Measurements from ENCODE around the gene ENO2.
"Not testable (repeated sequence)": the region's sequence is repeated elsewhere in the genome, so short reads cannot be mapped to it uniquely, and the experiment has no call there.

Gene ENO2

DNA sequence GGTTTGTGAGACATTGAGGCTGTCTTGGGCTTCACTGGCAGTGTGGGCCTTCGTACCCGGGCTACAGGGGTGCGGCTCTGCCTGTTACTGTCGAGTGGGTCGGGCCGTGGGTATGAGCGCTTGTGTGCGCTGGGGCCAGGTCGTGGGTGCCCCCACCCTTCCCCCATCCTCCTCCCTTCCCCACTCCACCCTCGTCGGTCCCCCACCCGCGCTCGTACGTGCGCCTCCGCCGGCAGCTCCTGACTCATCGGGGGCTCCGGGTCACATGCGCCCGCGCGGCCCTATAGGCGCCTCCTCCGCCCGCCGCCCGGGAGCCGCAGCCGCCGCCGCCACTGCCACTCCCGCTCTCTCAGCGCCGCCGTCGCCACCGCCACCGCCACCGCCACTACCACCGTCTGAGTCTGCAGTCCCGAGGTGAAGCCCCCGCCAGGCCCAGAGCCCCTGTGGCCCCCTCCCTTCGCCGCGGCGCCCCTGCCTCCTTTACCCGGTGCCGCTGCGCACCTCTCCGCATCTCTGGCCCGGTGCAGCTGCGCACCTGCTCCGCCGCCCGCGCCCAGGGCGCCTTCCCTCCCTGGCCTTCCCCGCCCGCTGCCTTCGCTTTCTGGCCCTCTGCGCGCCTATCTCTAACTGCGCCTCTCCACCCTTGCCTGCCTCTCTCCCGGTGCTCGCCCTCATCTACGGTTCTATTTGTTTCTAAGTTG lies at the start of gene ENO2:
Gene ENO2 (plus strand): TSS at position 335 of the 701 bp plus-strand sequence. CDS start 1,253 bp downstream, outside the sequence.
- DNase-seq = no peak
- in situ Hi-C loops (cut with MboI; ENCODE audit: low pct_unique_long_range_greater_than_20kb, low sequenced_read_pairs) = no loop called here

DNA sequence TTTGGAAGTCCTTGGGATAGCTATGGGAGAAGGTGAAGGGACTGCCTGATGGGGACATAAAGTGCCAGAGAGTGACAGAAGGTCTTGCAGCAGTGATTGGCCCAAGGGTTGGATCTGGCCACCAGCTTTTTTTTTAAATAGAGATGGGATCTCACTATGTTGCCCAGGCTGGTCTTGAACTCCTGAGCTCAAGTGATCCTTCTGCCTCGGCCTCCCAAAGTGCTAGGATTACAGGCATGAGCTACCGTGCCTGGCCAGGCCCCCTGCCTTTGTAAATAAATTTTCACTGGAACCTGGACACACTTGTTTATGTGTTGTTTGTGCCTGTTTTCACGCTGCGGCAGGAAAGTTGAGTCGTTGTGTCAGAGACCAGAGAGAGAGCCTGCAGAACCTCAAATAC lies 49.1 kb upstream of the ENO2 start:
- in situ Hi-C loops (cut with MboI; ENCODE audit: low pct_unique_long_range_greater_than_20kb, low sequenced_read_pairs) = not testable (repeated sequence)

DNA sequence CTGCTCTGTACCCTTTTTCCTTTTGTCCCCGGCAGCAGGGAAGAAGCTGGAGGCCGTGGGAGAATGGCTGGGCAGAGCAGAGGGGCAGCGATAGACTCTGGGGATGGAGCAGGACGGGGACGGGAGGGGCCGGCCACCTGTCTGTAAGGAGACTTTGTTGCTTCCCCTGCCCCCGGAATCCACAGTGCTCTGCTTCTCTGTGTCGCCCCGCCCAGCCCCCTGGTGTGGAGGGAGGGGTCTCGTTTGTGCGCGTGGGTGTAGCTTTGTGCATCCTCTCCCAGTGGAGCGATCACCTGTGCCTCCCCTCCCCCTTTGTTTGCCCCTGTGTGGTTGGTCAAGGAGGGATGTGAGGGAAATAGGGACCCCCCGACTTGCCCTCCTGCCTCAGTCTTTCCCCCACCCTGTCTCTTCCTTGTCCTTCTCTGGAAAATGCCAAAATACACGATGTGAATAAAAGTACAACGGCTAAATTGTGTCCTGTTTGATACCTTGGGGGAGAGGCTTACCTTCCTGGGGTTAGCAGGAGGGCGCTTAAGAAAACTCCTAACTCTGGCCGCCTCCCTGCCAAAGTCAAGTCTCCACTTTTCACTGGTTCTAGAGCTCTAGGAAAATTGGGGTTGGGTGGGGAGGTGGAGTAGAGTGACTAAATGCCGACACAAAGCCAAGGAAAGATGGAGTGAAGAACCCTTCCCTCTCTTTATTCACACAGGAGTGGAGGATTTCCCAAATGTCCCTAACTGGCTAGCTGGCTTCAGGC lies 48.0 kb upstream of the ENO2 start:
- DNase-seq = no peak
- in situ Hi-C loops (cut with MboI; ENCODE audit: low pct_unique_long_range_greater_than_20kb, low sequenced_read_pairs) = no loop called here

More for the DNA sequence above, 49.1 kb upstream of the ENO2 start:
- not testable (repeated sequence) for DNase-seq

DNA sequence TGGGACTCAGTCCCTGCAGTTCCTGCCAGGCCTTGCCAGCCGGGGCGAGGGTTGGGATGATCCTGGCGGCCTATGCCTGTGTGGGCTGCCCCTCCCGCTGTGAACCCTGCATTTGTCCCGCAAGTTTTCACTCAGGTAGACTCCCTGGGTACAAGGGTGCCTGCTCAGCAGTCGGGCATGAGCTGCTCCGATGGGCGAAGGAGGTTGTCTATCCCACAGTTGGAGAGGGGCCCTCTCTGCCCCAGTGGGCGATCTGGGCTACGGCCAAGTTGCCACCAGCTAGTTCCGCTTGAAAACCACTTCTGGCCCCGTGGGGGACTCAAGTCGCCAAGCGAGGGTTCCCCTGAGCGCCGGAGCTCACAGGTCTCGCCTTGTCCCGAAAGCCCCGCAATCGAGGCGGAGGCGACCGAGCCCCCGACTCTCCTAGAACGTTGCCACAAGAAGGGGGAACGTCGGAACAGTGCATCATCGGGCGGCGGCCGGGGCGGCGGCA lies 47.4 kb upstream of the ENO2 start:
- DNase-seq = peak; percentile 61
- in situ Hi-C loops (cut with MboI; ENCODE audit: low pct_unique_long_range_greater_than_20kb, low sequenced_read_pairs) = no loop called here

DNA sequence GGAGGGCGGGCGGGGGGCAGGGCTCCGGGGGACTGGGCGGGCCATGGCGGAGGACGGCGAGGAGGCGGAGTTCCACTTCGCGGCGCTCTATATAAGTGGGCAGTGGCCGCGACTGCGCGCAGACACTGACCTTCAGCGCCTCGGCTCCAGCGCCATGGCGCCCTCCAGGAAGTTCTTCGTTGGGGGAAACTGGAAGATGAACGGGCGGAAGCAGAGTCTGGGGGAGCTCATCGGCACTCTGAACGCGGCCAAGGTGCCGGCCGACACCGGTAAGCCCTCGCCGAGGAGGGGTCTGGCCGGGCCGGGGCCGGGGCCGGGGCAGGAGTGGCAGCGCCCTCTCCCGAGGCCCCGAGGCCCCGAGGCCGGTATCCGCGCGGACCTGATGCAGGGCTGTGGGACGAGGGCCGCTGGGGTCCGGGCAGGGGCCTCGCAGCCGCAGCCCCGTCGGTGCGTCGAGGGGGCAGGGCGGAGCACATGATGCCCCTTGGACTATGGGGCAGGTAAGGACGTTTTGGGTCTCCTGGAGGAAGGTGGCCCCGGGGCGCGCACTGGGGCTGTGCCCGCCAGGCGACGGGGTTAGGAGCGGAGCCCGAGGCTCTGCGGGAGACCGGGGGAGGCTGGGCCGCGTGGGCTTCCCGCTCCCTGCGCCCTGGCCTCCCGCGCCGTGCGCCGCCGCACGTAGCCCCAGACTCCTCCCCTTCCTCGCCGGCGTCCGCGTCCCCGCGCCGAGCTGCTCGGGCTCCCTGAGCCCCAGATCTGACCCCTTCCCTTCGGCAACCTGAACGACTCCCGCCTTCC lies 46.8 kb upstream of the ENO2 start, which contains the start of gene TPI1:
Gene TPI1 (plus strand): TSS at position 119 of the 798 bp plus-strand sequence. CDS start 36 bp downstream, at position 155.
- in situ Hi-C loops (cut with MboI; ENCODE audit: low pct_unique_long_range_greater_than_20kb, low sequenced_read_pairs) = no loop called here
- DNase-seq = peak; percentile 78

DNA sequence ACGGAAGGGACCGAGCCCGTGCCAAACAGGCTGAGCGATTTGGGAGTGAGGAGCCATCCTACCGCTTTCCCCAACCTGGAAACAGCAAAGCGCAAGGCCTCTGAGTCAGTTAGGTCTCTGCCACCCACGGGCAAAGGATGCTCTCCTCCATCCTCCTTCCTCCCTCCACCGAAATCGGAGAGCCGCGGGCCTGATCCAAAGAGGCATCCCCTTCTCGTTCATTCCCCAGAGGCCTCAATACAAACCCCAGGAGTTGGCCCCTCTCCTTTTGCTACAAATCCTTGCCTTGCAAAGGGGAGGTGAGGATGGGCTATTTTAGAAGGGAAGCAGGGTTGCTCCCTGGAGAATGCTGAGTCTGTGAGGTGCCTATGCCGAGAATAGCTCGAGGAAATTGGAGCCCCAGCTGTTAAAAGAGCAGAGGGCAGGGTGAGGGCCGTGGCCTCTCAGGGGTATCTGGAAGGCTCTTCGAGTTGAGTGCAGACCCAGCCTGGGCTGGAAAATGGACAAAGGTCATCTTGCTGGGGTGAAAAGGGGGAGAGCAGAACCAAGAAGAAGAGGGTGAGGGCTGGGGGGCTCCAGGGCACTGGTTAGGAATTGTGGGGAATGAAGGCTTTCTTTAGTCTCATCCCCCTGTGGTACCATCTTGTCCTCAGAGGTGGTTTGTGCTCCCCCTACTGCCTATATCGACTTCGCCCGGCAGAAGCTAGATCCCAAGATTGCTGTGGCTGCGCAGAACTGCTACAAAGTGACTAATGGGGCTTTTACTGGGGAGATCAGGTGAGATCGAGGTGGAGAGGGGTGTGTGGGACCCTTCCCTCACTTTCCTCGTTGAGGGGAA lies 46.0 kb upstream of the ENO2 start:
- DNase-seq = no peak
- in situ Hi-C loops (cut with MboI; ENCODE audit: low pct_unique_long_range_greater_than_20kb, low sequenced_read_pairs) = no loop called here

DNA sequence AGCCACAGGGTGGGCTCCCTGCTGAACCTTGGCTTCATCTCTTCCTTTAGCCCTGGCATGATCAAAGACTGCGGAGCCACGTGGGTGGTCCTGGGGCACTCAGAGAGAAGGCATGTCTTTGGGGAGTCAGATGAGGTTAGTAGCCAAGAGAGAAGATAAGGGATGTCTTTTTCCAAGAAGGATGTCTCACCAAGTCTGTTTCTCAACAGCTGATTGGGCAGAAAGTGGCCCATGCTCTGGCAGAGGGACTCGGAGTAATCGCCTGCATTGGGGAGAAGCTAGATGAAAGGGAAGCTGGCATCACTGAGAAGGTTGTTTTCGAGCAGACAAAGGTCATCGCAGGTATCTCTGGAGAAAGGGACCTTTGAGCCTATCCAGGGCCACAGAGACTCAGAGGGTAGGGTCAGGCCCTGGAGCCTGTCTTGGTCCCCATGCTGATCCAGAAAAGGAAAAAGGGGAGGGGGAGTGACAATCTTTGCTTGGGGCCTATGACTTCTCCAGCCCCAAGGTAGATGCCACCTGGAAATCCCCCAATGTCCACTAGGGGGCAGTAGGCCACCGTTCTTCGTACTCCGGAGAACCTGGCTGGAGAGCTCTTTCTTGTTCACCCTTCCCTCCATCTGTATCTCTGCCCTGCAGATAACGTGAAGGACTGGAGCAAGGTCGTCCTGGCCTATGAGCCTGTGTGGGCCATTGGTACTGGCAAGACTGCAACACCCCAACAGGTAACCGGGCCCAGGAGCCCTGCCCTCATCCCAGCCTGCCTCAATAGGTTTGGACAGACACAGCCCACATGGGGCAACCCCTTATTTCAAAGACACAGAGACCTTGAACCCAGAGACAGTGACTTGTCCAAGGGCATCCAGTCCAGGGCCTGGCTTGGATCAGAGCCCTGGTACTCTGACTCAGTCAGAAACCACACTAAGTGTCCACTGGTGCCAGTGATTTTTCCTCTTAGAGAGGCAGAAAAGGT lies 45.0 kb upstream of the ENO2 start:
- in situ Hi-C loops (cut with MboI; ENCODE audit: low pct_unique_long_range_greater_than_20kb, low sequenced_read_pairs) = no loop called here
- peak; percentile 90 for DNase-seq

DNA sequence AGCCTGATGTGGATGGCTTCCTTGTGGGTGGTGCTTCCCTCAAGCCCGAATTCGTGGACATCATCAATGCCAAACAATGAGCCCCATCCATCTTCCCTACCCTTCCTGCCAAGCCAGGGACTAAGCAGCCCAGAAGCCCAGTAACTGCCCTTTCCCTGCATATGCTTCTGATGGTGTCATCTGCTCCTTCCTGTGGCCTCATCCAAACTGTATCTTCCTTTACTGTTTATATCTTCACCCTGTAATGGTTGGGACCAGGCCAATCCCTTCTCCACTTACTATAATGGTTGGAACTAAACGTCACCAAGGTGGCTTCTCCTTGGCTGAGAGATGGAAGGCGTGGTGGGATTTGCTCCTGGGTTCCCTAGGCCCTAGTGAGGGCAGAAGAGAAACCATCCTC lies 44.1 kb upstream of the ENO2 start:
- in situ Hi-C loops (cut with MboI; ENCODE audit: low pct_unique_long_range_greater_than_20kb, low sequenced_read_pairs); DNase-seq: not testable (repeated sequence)

DNA sequence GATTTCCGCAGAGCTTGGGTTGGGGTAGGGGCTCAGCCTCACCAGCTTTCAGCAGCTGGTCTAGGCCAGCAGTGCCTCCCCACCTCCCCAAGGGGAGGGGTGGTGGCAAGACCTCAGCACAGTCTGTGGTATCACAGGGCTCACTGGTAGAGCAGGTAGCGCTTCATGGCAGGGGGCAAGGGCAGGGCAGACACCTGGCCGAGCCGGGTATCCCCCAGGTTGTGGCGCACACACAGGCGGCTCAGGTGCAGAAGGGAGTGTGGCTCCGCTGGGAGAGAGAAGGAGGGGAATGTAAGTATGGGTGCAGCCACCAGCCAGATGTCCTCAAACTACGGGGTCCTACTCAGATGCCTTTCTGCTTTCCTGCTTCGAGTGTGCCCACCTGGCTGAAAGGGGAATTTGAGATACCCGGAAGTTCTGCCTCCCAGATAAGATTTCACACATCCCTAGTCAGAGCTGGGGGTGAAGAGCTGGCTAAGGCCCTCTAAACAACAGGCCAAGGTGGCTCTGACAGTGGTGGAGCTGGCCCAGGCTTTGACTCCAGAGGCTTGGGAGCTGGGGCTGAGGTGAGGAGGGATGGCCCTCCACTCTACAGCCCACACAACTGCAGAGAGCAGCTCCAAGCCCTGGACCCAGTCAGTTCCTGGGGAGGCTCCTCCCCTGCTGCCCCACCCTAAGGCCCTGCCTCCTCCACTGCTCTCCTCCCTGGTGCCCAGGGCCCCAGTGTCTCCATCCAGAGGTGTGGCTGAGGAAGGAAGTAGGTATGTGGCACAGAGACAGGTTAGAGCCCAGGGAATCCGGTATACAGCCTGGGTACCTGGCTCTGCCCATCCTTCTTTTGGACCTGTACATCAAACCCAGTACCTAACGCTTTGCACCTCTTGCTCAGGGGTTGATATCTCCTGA lies 43.1 kb upstream of the ENO2 start:
- in situ Hi-C loops (cut with MboI; ENCODE audit: low pct_unique_long_range_greater_than_20kb, low sequenced_read_pairs) = no loop called here
- DNase-seq = peak; percentile 53

DNA sequence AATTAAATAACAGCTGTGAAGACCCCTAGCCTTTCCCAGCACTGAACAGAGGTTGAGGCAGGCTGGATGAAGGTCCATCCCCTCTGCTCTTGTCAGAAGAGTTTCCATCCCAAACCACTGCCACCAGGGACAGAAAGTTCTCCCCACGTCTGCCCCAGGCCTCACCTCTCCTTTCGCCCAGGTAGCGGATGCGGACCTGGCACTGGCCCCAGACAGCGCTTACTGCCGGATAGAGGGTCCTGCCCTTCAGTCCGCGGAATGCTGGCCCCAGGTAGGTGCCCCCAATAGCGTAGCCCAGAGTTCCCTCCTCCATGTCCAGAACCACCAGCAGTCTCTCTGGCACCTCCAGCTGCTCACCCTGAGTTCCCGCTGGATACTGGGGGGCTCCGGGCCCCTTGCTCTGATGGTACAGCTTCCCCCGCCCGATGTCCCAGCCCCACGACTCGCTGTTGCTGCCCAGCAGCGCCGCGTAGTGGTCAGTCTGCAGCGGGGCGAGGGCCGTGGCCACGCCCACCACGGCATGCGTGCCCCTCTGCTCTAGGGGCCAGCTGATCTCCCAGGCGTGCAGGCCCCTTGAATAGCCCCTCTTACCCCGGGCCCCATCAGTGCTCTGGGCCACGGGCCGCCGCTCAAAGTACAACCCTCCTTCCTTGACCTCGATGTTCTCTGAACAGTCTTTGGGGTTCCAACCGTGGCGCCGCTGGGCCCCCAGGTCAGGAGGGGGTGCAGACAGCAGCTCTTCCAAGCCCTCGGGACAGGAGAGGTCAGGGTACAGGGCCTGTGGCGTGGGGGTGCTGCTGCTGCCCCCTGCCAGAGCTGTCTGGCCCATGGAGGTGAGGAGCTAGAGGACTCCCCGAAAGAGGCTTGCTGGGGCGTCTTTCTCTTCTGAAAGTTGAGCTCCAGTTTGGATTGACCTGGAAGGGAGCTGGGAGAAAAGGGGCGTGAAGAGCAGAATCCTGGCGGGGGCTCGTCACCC lies 42.0 kb upstream of the ENO2 start:
- peak; percentile 90 for DNase-seq
- in situ Hi-C loops (cut with MboI; ENCODE audit: low pct_unique_long_range_greater_than_20kb, low sequenced_read_pairs) = no loop called here

DNA sequence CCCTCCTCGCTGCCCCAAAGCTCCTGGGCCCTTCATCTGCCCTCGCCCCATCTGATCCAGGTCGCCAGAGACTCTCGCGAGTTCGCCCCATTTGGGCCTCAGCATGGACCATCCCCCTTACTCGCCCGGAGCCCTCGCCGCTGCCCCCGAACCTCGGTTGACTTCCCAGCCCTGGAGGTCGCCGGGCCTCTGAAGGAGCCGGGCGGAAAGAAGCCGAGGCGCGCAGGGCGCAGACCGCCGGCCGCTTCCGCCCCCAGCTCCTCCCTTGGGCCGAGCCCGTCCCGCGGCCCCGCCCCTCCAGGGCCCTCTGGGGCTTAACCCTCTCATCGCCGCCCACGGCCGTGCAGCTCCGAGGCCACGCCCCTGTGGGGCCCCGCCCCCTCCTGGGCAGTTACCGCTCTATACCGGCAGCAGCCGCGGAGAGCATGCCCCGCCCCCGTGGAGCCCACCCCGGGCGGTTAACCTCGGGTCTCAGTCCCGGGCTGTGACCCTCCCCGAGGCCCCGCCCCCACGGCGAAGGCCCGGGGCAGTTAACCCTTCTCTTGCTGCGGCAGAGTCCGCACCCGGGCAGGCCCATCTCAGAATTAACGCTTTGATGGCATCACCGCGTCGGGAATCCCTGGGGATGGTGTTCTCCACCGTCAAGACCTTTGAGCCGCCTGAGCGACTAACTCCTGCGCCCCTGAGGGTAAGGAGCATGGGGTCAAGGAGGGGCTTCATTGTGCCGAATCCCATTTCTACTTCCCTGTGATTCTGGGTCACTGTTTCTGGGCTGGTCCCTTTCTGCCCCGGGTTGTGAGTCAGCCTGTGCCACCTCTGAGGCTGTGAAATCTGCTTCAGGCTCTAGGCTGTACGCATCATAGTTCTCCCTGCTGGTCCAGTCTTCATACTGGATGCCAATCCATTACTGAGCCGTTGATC lies 41.0 kb upstream of the ENO2 start, which contains the start of gene SPSB2:
Gene SPSB2 (minus strand): TSS at position 210 of the 921 bp plus-strand sequence. CDS start 402 bp downstream, outside the sequence.
- peak; percentile 96 for DNase-seq
- in situ Hi-C loops (cut with MboI; ENCODE audit: low pct_unique_long_range_greater_than_20kb, low sequenced_read_pairs) = no loop called here

DNA sequence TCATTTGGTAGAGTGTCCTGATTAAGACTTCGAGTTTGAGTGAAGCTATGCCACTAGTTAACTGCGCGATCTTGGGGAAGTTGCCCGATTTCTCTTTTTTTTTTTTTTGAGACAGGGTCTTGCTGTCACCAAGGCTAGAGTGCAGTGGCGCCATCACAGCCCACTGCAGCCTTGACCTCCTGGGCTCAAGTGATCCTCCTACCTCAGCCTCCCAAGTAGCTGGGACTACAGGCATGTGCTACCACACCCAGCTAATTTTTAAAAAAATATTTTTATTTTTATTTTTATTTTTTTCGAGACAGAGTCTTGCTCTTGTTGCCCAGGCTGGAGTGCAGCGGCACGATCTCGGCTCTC lies 40.4 kb upstream of the ENO2 start:
- in situ Hi-C loops (cut with MboI; ENCODE audit: low pct_unique_long_range_greater_than_20kb, low sequenced_read_pairs); DNase-seq: not testable (repeated sequence)

DNA sequence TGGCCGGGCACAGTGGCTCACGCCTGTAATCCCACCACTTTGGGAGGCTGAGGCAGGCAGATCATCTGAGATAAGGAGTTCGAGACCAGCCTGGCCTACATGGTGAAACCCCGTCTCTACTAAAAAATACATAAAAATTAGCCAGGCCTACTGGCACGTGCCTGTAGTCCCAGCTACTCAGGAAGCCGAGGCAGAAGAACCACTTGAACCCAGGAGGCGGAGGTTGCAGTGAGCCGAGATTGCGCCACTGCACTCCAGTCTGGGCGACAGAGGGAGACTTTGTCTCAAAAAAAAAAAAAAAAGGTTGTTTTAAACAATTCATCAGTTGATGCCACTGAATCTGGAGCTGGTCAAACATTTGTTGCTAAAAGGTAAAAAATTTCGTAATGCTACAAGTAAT lies 34.6 kb upstream of the ENO2 start:
- DNase-seq; in situ Hi-C loops (cut with MboI; ENCODE audit: low pct_unique_long_range_greater_than_20kb, low sequenced_read_pairs): not testable (repeated sequence)

DNA sequence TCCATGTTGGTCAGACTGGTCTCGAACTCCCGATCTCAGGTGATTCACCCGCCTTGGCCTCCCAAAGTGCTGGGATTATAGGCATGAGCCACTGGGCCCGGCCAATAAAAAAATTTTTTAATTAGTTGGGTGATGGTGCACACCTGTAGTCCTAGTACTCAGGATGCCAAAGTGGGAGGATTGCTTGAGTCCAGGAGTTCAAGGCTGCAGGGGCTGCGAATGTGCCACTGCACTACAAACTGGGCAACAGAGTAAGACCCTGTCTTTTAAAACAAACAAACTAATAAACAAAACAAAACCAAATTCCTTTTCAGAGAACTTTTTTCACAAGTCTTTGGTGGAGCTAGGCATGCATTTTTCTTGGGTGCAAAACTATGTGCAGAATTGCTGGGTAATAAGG lies 31.1 kb upstream of the ENO2 start:
- no peak for DNase-seq
- in situ Hi-C loops (cut with MboI; ENCODE audit: low pct_unique_long_range_greater_than_20kb, low sequenced_read_pairs) = no loop called here

Data from KBM-7 (cell line).